Activated CD4-positive, alpha-beta T cell treated with anti-CD3 and anti-CD28 coated beads for 36 hours (primary cell): ENCODE results near the gene GABRD. TPM values are rescaled to one million over a fixed set of nuclear protein-coding genes. Genes with fewer than 3 reads are reported as not detected.
A peak's percentile ranks its signal among the peaks of the same experiment; 100 is the strongest.

ENCODE experiments used
- ATAC-seq: fragments of 200-7000 bp; cut with Tn5 transposase; one replicate; pipeline ENCODE4 v1.10.0; 2021; ENCODE audit warnings: mild to moderate bottlenecking, moderate library complexity
- CTCF ChIA-PET: fragments of 350-600 bp; sonication (Branson Sonifier 250); formaldehyde crosslinking; loops from one replicate; lab custom pipeline; 2021; ENCODE audit warnings: antibody characterized with exemption; lab: Charles Lee
- POLR2A ChIA-PET: fragments of 350-600 bp; sonication (Branson Sonifier 250); formaldehyde crosslinking; loops from one replicate; lab custom pipeline; 2021; ENCODE audit warnings: antibody characterized with exemption, inconsistent platforms; lab: Charles Lee
- DNase-seq: peaks from one replicate; pipeline ENCODE4 v3.0.0-alpha.2; 2020
- H3K27ac Mint-ChIP-seq: one replicate; pipeline ENCODE4 v1.8.0; 2021; ENCODE audit warnings: mixed read lengths
- H3K27me3 Mint-ChIP-seq: one replicate; pipeline ENCODE4 v1.8.0; 2021; ENCODE audit warnings: mixed read lengths
- H3K36me3 Mint-ChIP-seq: one replicate; pipeline ENCODE4 v1.8.0; 2021; ENCODE audit warnings: low read depth, mixed read lengths
- H3K4me1 Mint-ChIP-seq: one replicate; pipeline ENCODE4 v1.8.0; 2021; ENCODE audit warnings: mixed read lengths
- H3K4me3 Mint-ChIP-seq: one replicate; pipeline ENCODE4 v1.8.0; 2021; ENCODE audit warnings: mild to moderate bottlenecking, moderate library complexity, mixed read lengths
- H3K9me3 Mint-ChIP-seq: one replicate; pipeline ENCODE4 v1.8.0; 2021; ENCODE audit warnings: low read depth, mixed read lengths
- intact Hi-C, 2 experiments: fragments of 100-400 bp; cut with DNase I in 1 of 2; cut with micrococcal nuclease in 1 of 2; formaldehyde crosslinking; loops; one replicate each; pipeline versions ENCODE4 v1.14.2 to v1.15.1; 2022 to 2024; cut with DNase I, micrococcal nuclease
- total RNA-seq, 2 experiments: library from RNA; stranded (reverse); gene quantifications; one replicate each; pipeline ENCODE4 v1.2.3, GENCODE V29; 2021

Gene GABRD
- total RNA-seq, 2 experiments from 2014 or later: not detected

- DNase-seq: peak; percentile 49
- Mint-ChIP-seq H3K27ac (no peak within 1 kb of the TSS), H3K36me3 (no peaks in the 10 kb centered on the region), H3K27me3 (peaks cover 38% of the 10 kb centered on the region), H3K4me3 (no peak within 1 kb of the TSS), H3K9me3 (no peaks in the 10 kb centered on the region), H3K4me1 (no peaks in the 10 kb centered on the region)
- ATAC-seq: peak; percentile 58
- intact Hi-C loops: no loop called here
- CTCF ChIA-PET: interaction anchor here (1.0 kb wide), 1 partner anchor 13 kb away, joined by 3 read pairs; no protein-coding TSS in a partner anchor
- POLR2A ChIA-PET: no interaction called here
These were observed 15.5 kb upstream of the GABRD start, which contains the start of gene CFAP74 for GRCh38 chr1:2003541-2004131. Gene CFAP74 (minus strand): TSS chr1:2003786. CDS start chr1:1990956, 12,830 bp downstream.

- Mint-ChIP-seq H3K27ac (no peak overlapping the region), H3K4me3 (no peak overlapping the region), H3K27me3 (peaks cover 35% of the 10 kb centered on the region), H3K4me1 (no peaks in the 10 kb centered on the region), H3K9me3 (no peaks in the 10 kb centered on the region), H3K36me3 (no peaks in the 10 kb centered on the region)
- DNase-seq: no peak
- ChIA-PET POLR2A (no interaction called here), CTCF (interaction anchor here (0.6 kb wide), 1 partner anchor 73 kb away, joined by 3 read pairs; no protein-coding TSS in a partner anchor)
- intact Hi-C loops: no loop called here
- no peak for ATAC-seq
These were observed 14.3 kb upstream of the GABRD start for GRCh38 chr1:2004856-2005255.

- Mint-ChIP-seq H3K36me3 (no peaks in the 10 kb centered on the region), H3K4me1 (no peaks in the 10 kb centered on the region), H3K9me3 (no peaks in the 10 kb centered on the region), H3K27me3 (peaks cover 17% of the 10 kb centered on the region), H3K27ac (no peak overlapping the region), H3K4me3 (no peak overlapping the region)
- ATAC-seq (no peak), DNase-seq (no peak)
- ChIA-PET CTCF (no interaction called here), POLR2A (interaction anchor here (0.9 kb wide), 1 partner anchor 9 kb away, joined by 4 read pairs; the partner anchor contains the start of gene GABRD)
- intact Hi-C loops: no loop called here
These were observed 9.8 kb upstream of the GABRD start for GRCh38 chr1:2009101-2010053.

- intact Hi-C loops: no loop called here
- no peaks in the 10 kb centered on the region for H3K36me3 Mint-ChIP-seq
- no peak overlapping the region for H3K27ac Mint-ChIP-seq
- POLR2A ChIA-PET: no interaction called here
- H3K4me1 Mint-ChIP-seq: peaks cover 3% of the 10 kb centered on the region
- H3K4me3 Mint-ChIP-seq: no peak overlapping the region
- CTCF ChIA-PET: no interaction called here
- H3K27me3 Mint-ChIP-seq: peaks cover 29% of the 10 kb centered on the region
- ATAC-seq (no peak), DNase-seq (no peak)
- H3K9me3 Mint-ChIP-seq: no peaks in the 10 kb centered on the region
These were observed 5.0 kb upstream of the GABRD start for GRCh38 chr1:2014181-2014580.

- no peak overlapping the region for H3K4me3 Mint-ChIP-seq
- H3K27me3 Mint-ChIP-seq: peaks cover 29% of the 10 kb centered on the region
- H3K36me3 Mint-ChIP-seq: no peaks in the 10 kb centered on the region
- peaks cover 3% of the 10 kb centered on the region for H3K4me1 Mint-ChIP-seq
- ChIA-PET POLR2A (no interaction called here), CTCF (interaction anchor here (0.6 kb wide), 1 partner anchor 30 kb away, joined by 3 read pairs; no protein-coding TSS in a partner anchor)
- H3K9me3 Mint-ChIP-seq: no peaks in the 10 kb centered on the region
- H3K27ac Mint-ChIP-seq: no peak overlapping the region
- intact Hi-C loops: no loop called here
- DNase-seq (no peak), ATAC-seq (no peak)
These were observed 4.1 kb upstream of the GABRD start for GRCh38 chr1:2014741-2015735.

- DNase-seq (no peak), ATAC-seq (no peak)
- Mint-ChIP-seq H3K27me3 (peaks cover 37% of the 10 kb centered on the region), H3K4me1 (peaks cover 5% of the 10 kb centered on the region), H3K9me3 (no peaks in the 10 kb centered on the region), H3K4me3 (no peak overlapping the region), H3K27ac (no peak overlapping the region), H3K36me3 (no peaks in the 10 kb centered on the region)
- intact Hi-C loops: no loop called here
- ChIA-PET CTCF (no interaction called here), POLR2A (no interaction called here)
These were observed 3.0 kb upstream of the GABRD start for GRCh38 chr1:2016123-2016522.

- ChIA-PET POLR2A (interaction anchor here (0.6 to 0.8 kb wide), 2 partner anchors 9 to 339 kb away, joined by 4 read pairs; no protein-coding TSS in a partner anchor), CTCF (interaction anchor here (0.9 kb wide), 1 partner anchor 26 kb away, joined by 3 read pairs; no protein-coding TSS in a partner anchor)
- intact Hi-C loops: no loop called here
- peak overlapping the region; percentile 35 for H3K4me3 Mint-ChIP-seq
- DNase-seq (no peak), ATAC-seq (no peak)
- H3K9me3 Mint-ChIP-seq: no peaks in the 10 kb centered on the region
- no peak overlapping the region for H3K27ac Mint-ChIP-seq
- H3K27me3 Mint-ChIP-seq: peaks cover 50% of the 10 kb centered on the region
- no peaks in the 10 kb centered on the region for H3K36me3 Mint-ChIP-seq
- peaks cover 5% of the 10 kb centered on the region for H3K4me1 Mint-ChIP-seq
These were observed 651 bp upstream of the GABRD start for GRCh38 chr1:2018217-2019171.

- Mint-ChIP-seq H3K4me1 (peaks cover 5% of the 10 kb centered on the region), H3K27me3 (peaks cover 49% of the 10 kb centered on the region), H3K36me3 (no peaks in the 10 kb centered on the region), H3K27ac (no peak overlapping the region), H3K9me3 (no peaks in the 10 kb centered on the region), H3K4me3 (no peak overlapping the region)
- intact Hi-C loops: no loop called here
- ATAC-seq (no peak), DNase-seq (peak; percentile 28)
- ChIA-PET CTCF (no interaction called here), POLR2A (no interaction called here)
These were observed 595 bp downstream of the GABRD start for GRCh38 chr1:2019571-2020309.

- Mint-ChIP-seq H3K4me3 (no peak overlapping the region), H3K9me3 (no peaks in the 10 kb centered on the region), H3K36me3 (no peaks in the 10 kb centered on the region), H3K27me3 (peaks cover 47% of the 10 kb centered on the region), H3K4me1 (peaks cover 5% of the 10 kb centered on the region), H3K27ac (no peak overlapping the region)
- DNase-seq: no peak
- no peak for ATAC-seq
- CTCF ChIA-PET: no interaction called here
- intact Hi-C loops: no loop called here
- POLR2A ChIA-PET: no interaction called here
These were observed 1.1 kb downstream of the GABRD start for GRCh38 chr1:2020310-2020655.

GRCh38 chr1:2021550-2021949 lies 2.4 kb downstream of the GABRD start:
- intact Hi-C loops: no loop called here
- Mint-ChIP-seq H3K9me3 (no peaks in the 10 kb centered on the region), H3K36me3 (no peaks in the 10 kb centered on the region), H3K4me1 (peaks cover 7% of the 10 kb centered on the region), H3K4me3 (no peak overlapping the region), H3K27me3 (peaks cover 40% of the 10 kb centered on the region), H3K27ac (no peak overlapping the region)
- no peak for DNase-seq
- ATAC-seq: no peak
- ChIA-PET POLR2A (no interaction called here), CTCF (interaction anchor here (1.2 kb wide), 1 partner anchor 28 kb away, joined by 4 read pairs; no protein-coding TSS in a partner anchor)
